GM12878 (cell line): ENCODE results near the gene CD300H. TPM values are rescaled to one million over a fixed set of nuclear protein-coding genes. Genes with fewer than 3 reads are reported as not detected.

Experiments
- ATAC-seq: fragments of 200-7000 bp; cut with Tn5 transposase; 3 replicates; pipeline ENCODE4 v1.9.1; 2020; ENCODE audit warnings: mild to moderate bottlenecking, moderate library complexity
- BruUV-seq: library from RNA; stranded (reverse); fragments of 400-500 nt; replicated peaks from 2 replicates; lab custom pipeline; 2021; lab: Mats Ljungman, UMichigan
- CTCF ChIA-PET: fragments of 300-600 bp; sonication (Branson Sonifier 250); formaldehyde crosslinking; extraction: SDS; loops from one replicate; lab custom pipeline; 2021; ENCODE audit warnings: inconsistent platforms; lab: Yijun Ruan, JAX
- POLR2A ChIA-PET: fragments of 350-600 bp; formaldehyde crosslinking; extraction: SDS; loops from one replicate; lab custom pipeline; 2021; ENCODE audit warnings: inconsistent platforms; lab: Charles Lee
- RAD21 ChIA-PET: fragments of 300-600 bp; sonication (Branson Sonifier 250); formaldehyde crosslinking; loops from one replicate; lab custom pipeline; 2023; ENCODE audit warnings: antibody characterized with exemption; ENCODE audit not compliant: unreplicated experiment; lab: Charles Lee
- SMC1A ChIA-PET: fragments of 300-600 bp; sonication (Branson Sonifier 250); formaldehyde crosslinking; loops from one replicate; lab custom pipeline; 2023; ENCODE audit not compliant: unreplicated experiment, uncharacterized antibody; lab: Charles Lee
- DNase-seq: peaks from one replicate; pipeline ENCODE4 v3.0.0-alpha.2; 2011; ENCODE audit warnings: low read depth, low spot score
- FAIRE-seq: peaks from 3 replicates; lab custom pipeline; 2011; peaks lifted over from hg19 to GRCh38; lab: Jason Lieb, UNC
- H2AFZ ChIP-seq: 2 replicates; pipeline ENCODE4 v1.6.0; 2011; ENCODE audit warnings: low read depth, low read length, control low read depth; ENCODE audit not compliant: control insufficient read depth
- H3K27ac ChIP-seq: 2 replicates; pipeline ENCODE4 v1.5.1; 2011; ENCODE audit warnings: control low read depth; ENCODE audit not compliant: control insufficient read depth, insufficient read depth
- H3K27me3 ChIP-seq, 2 experiments: replicated peaks in 1 of 2; 2 replicates each; pipeline versions ENCODE4 v1.6.0 to v1.6.1; 2011; ENCODE audit warnings: low read length in 1 of 2; ENCODE audit not compliant: control insufficient read depth in 2 of 2, insufficient read depth in 2 of 2
- H3K36me3 ChIP-seq, 2 experiments: 2 replicates each; pipeline ENCODE4 v1.5.1; 2011; ENCODE audit warnings: low read length in 1 of 2; ENCODE audit not compliant: control insufficient read depth in 2 of 2, insufficient read depth in 2 of 2
- H3K4me1 ChIP-seq: 2 replicates; pipeline ENCODE4 v1.6.1; 2011; ENCODE audit warnings: mild to moderate bottlenecking, low read length, moderate library complexity, mixed read lengths; ENCODE audit not compliant: control insufficient read depth, insufficient read depth
- H3K4me2 ChIP-seq: 2 replicates; pipeline ENCODE4 v1.6.0; 2011; ENCODE audit warnings: control low read depth; ENCODE audit not compliant: control insufficient read depth, insufficient read depth
- H3K4me3 ChIP-seq: fragments of 200-600 bp; sonication (generic); 2 replicates; pipeline ENCODE4 v1.5.1; 2016
- H3K79me2 ChIP-seq: 2 replicates; pipeline ENCODE4 v1.6.0; 2011; ENCODE audit warnings: low read length; ENCODE audit not compliant: control insufficient read depth, insufficient read depth
- H3K9ac ChIP-seq: 2 replicates; pipeline ENCODE4 v1.8.0; 2011; ENCODE audit warnings: low read length, control low read depth, mixed read lengths; ENCODE audit not compliant: control insufficient read depth, insufficient read depth
- H3K9me3 ChIP-seq: replicated peaks from 3 replicates; pipeline ENCODE4 v1.5.1; 2011; ENCODE audit warnings: mild to moderate bottlenecking, low read length; ENCODE audit not compliant: control insufficient read depth, insufficient read depth
- H4K20me1 ChIP-seq: 2 replicates; pipeline ENCODE4 v1.6.0; 2011; ENCODE audit not compliant: control insufficient read depth, insufficient read depth
- ATF2 ChIP-seq: IDR thresholded peaks from 2 replicates; pipeline ENCODE4 v1.6.1; 2012; ENCODE audit warnings: low read length, inconsistent platforms
- BMI1 ChIP-seq: fragments of 450-650 bp; IDR thresholded peaks from 2 replicates; pipeline ENCODE4 v1.6.1; 2016; ENCODE audit warnings: mild to moderate bottlenecking, moderate library complexity, borderline replicate concordance
- BRCA1 ChIP-seq: IDR thresholded peaks from 2 replicates; pipeline ENCODE4 v1.6.1; 2011; ENCODE audit warnings: low read depth, low read length, improper control_type of control experiment
- CBX3 ChIP-seq: fragments of 200-600 bp; sonication (generic); IDR thresholded peaks from 2 replicates; pipeline ENCODE4 v1.6.1; 2016; ENCODE audit warnings: low read depth, borderline replicate concordance
- CHD2 ChIP-seq: IDR thresholded peaks from 2 replicates; pipeline ENCODE4 v1.6.1; 2011; ENCODE audit warnings: low read depth, low read length, improper control_type of control experiment, borderline replicate concordance
- JUND ChIP-seq: IDR thresholded peaks from 2 replicates; pipeline ENCODE4 v1.6.1; 2012; ENCODE audit warnings: low read depth, mild to moderate bottlenecking, low read length, improper control_type of control experiment, moderate library complexity
- MEF2B ChIP-seq: fragments of 450-650 bp; IDR thresholded peaks from 2 replicates; pipeline ENCODE4 v1.6.1; 2018; ENCODE audit warnings: mild to moderate bottlenecking, moderate library complexity; ENCODE audit not compliant: partially characterized antibody, poor library complexity, severe bottlenecking
- RCOR1 ChIP-seq: conservative IDR thresholded peaks from 2 replicates; pipeline ENCODE4 v1.6.1; 2012; ENCODE audit warnings: low read depth, low read length, improper control_type of control experiment
- SMARCA5 ChIP-seq: fragments of 450-650 bp; IDR thresholded peaks from 2 replicates; pipeline ENCODE4 v1.6.1; 2017; ENCODE audit warnings: mild to moderate bottlenecking
- SPI1 ChIP-seq: IDR thresholded peaks from 2 replicates; pipeline ENCODE4 v1.6.1; 2011; ENCODE audit warnings: low read depth, mild to moderate bottlenecking, low read length, moderate library complexity, borderline replicate concordance; ENCODE audit not compliant: insufficient read depth
- TCF12 ChIP-seq: IDR thresholded peaks from 2 replicates; pipeline ENCODE4 v1.6.1; 2011; ENCODE audit warnings: low read depth, mild to moderate bottlenecking, low read length
- ZBTB33 ChIP-seq: fragments of 450-650 bp; IDR thresholded peaks from 2 replicates; pipeline ENCODE4 v1.6.1; 2017; ENCODE audit warnings: mild to moderate bottlenecking
- ZNF207 ChIP-seq: fragments of 450-650 bp; IDR thresholded peaks from 2 replicates; pipeline ENCODE4 v1.6.1; 2014; ENCODE audit warnings: antibody characterized with exemption, mild to moderate bottlenecking, borderline replicate concordance
- WGBS: methylation state at CpG from one replicate; pipeline ENCODE4 v1.1.6; 2016; ENCODE audit warnings: low lambda C conversion rate; ENCODE audit not compliant: insufficient replicate concordance, insufficient coverage; ENCODE audit errors: missing lambda C conversion rate; 5-methylcytosine and 5-hydroxymethylcytosine counted together
- in situ Hi-C: fragments of 300-500 bp; cut with MboI; formaldehyde crosslinking; loops from 9 replicates; pipeline ENCODE4 v1.14.3; 2018; ENCODE audit warnings: mixed read lengths
- intact Hi-C: fragments of 100-400 bp; cut with micrococcal nuclease; formaldehyde crosslinking; loops from one replicate; pipeline ENCODE4 v1.14.2; 2022; ENCODE audit not compliant: unreplicated experiment
- polyA plus RNA-seq, 11 experiments: library from polyadenylated mRNA; depleted of rRNA in 4 of 11; unstranded in 6 of 11; stranded (reverse) in 5 of 11; fragments of >200 nt; fragmentation: Nextera tagmentation in 4 of 11; fragmentation: Illumina TruSeq in 1 of 11; extraction: Ambion mirVana in 4 of 11; extraction: Trizol in 1 of 11; gene quantifications; 1 replicate in 1 of 11; 2 replicates in 10 of 11; pipeline versions ENCODE4 v1.2.1 to v1.2.3, GENCODE V29; 2011 to 2016; ENCODE audit warnings: inconsistent platforms in 2 of 11, missing spikeins in 2 of 11, low read depth in 1 of 11
- total RNA-seq, 4 experiments: library from RNA; depleted of rRNA in 3 of 4; stranded (reverse); fragments of >200 nt in 3 of 4; fragmentation: Illumina TruSeq in 1 of 4; extraction: Trizol in 1 of 4; gene quantifications; 2 replicates each; pipeline versions ENCODE4 v1.2.1 to v1.2.3, GENCODE V29; 2013 to 2021

The CD300H gene
- total and polyA plus RNA-seq, 10 of the 15 experiments (the other 5 are each of a cell fraction or from before 2014, with no cell fraction given) = not detected

GRCh38 chr17:74542166-74542565 is 25.1 kb downstream of the CD300H start:
- no peak overlapping the region for H3K4me2 ChIP-seq
- no peak for DNase-seq
- intact Hi-C loops = no loop called here
- H3K27ac ChIP-seq = no peak overlapping the region
- CTCF ChIA-PET = no interaction called here
- H3K27me3 ChIP-seq = peaks cover 0 to 2% of the 10 kb centered on the region in 2 experiments; a peak in 2 of 4 replicates
- POLR2A ChIA-PET = no interaction called here
- no peaks in the 10 kb centered on the region for H3K9me3 ChIP-seq
- SMC1A ChIA-PET = no interaction called here
- 50% methylated on average over 5 of the region's 5 CpGs for WGBS
- no TSS peak for BruUV-seq
- no peaks in the 10 kb centered on the region for H3K36me3 ChIP-seq
- no peak overlapping the region for H3K4me3 ChIP-seq
- RAD21 ChIA-PET = no interaction called here
- no peak overlapping the region for H3K9ac ChIP-seq
- TF ChIP-seq MEF2B (no peak), SPI1 (no peak), ZNF207 (no peak), SMARCA5 (no peak), BMI1 (no peak), CHD2 (no peak), ZBTB33 (no peak), CBX3 (no peak), BRCA1 (no peak), ATF2 (no peak), RCOR1 (no peak), JUND (no peak), TCF12 (no peak)
- FAIRE-seq = no peak
- no peak for ATAC-seq
- H2AFZ ChIP-seq = no peak overlapping the region
- H4K20me1 ChIP-seq = no peaks in the 10 kb centered on the region
- in situ Hi-C loops = no loop called here
- H3K79me2 ChIP-seq = no peaks in the 10 kb centered on the region
- no peaks in the 10 kb centered on the region for H3K4me1 ChIP-seq
